Skeletal muscle cell (primary cell): ENCODE measurements around the gene RPTOR.

Source experiments
- DNase-seq: peaks from one replicate; pipeline ENCODE4 v3.0.0-alpha.2; 2010; ENCODE audit warnings: low read depth
- H3K4me3 ChIP-seq: 2 replicates; pipeline ENCODE4 v1.5.1; 2011; ENCODE audit warnings: low read depth, mild to moderate bottlenecking, control low read depth, low read length, moderate library complexity

Gene RPTOR

DNA sequence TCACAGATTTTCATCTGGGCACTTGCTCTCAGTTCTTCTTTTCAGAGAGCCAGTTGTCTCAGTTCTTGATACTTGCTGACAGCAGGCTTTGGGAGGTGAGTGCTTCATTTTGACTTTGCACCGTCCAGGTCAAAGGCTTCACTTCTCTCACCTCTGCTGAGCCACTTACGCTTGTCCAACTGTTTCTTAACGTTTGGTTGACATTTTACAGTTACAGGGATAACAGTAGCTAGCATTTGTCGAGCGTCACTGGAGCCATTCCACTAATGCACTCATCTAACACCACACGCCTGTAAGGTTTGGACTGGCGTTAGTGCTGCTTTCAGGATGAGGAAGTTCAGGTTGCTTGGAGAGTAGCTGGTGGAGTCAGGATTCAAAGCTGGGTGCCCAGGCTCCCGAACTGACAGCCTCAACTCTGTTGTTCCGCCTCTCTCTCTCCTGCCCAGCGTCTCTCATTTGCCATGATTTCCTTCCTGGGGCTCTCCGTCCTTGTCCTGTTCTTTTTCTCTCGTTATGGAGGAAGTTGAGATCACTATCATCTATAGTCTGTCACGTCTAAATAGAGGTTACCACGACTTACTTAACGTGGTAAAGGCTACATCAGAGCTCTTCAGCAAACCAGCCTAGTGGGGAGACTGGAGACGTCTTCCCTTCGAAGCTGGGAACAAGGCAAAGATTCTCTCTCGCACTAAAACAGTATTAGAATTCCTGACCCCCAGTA lies 220.8 kb downstream of the RPTOR start:
- no peak for DNase-seq
- no peak overlapping the region for H3K4me3 ChIP-seq

DNA sequence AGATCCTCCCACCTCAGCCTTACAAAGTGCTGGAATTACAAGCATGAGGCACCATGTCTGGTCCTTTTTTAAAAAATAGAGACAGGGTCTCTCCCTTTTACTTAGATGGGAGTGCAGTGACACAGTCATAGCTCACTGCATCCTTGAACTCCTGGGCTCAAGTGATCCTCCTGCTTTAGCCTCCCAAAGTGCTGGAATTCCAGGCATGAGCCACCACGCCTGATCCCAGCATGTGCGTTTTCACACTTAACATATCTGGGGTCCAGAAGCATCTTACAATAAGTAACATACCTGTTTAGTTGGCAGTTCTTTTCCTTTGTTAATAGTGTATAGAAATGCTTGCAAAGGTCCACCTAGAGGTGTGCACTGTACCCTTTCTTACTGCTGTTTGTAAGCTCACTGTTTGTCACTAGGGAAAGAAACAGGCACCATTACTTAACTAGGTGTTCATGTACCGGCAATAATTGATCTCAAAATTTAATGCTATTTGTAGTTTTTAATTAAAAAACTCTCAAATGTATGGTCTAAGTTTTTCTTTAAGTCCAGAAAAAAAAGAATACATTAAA lies 221.7 kb downstream of the RPTOR start:
- no peak overlapping the region for H3K4me3 ChIP-seq
- no peak for DNase-seq

DNA sequence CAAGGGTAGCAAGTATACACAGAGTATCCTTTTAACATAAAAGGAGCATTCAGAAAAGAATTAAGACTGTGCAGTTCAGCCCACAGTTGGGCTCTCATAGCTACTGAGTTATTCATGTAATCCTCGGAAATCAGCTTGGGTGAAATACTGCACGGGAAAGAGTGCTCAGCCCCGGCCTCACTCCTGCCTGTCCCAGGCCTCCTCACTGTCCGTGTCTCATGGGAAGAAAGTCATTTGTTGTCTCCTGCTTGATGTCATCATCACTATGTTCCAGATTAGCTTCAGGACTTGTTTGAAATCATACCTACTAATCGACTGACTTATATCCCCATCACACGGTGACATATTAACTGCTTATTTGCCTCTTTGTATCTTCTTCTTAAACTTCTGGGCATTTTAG lies 223.8 kb downstream of the RPTOR start:
- DNase-seq, result no peak

DNA sequence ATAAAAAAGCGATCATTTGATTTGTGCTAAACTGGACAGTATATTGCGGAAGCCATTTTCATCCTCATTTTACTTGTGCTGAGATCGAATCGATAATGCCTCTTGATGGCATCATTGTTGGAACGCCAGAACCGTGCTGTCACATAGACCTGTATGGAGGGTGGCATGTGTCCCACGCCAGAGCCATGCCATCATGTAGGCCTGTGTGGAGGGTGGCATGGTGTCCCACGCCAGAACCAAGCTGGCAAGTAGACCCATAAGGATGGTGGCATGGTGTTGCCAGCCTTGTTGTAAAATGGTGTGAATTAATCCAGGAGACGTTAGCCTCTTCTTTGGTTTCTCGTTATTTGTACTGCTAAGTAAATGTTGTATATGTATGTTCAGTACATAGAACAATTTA lies 224.3 kb downstream of the RPTOR start:
- no peak overlapping the region for H3K4me3 ChIP-seq
- DNase-seq, result no peak

More for the DNA sequence above, 223.8 kb downstream of the RPTOR start:
- no peak overlapping the region for H3K4me3 ChIP-seq

DNA sequence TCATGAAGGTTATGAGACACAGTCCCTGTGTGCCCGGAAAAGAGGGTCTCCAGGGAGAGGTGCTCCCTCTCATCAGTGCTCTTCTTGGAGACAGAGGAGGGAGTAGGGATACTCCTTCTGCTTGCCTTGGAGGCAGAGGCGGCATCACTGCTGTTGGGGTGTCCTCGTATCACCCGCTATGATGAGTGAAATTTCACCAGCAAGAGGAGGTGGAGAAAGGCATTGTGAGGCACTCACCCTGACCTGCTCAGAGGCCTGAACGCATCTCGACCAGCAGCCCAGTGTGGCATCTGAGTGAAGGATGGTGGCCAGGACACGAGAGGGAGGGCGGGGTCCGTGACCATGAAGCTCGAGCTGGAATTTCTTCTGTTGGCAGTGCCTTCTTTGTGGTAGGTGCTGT lies 224.9 kb downstream of the RPTOR start:
- no peak overlapping the region for H3K4me3 ChIP-seq
- DNase-seq, result no peak

DNA sequence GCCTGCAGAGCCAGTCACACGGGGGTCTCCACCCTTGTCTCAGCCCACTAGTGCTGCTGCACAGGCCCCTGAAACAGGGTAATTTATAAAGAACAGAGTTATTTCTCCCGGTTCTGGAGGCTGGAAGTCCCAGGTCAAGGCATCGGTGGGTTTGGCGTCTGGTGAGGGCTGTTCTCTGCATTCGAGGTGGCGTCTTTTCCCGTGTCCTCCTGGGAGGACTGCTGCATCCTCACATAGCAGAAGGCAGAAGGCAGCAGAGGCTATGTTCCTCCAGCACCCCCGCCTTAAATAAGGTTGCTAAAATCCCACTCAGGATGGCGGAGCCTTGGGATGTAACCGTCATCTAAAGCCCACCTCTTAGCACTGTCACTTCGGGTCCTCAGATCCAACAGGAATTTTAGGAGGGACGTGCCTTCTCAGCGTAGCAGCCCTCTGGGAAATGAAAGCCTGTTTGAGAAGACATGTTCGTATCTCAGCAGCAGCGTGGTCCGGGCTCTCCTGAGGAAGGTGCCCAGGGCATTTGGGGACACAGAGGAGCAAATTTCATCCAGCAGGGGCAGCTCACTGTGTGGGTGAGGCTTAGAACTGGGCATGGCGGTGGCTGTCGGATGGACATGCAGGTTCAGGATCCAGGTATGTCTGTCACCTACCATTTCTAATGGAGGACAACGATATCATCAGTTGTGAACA lies 225.4 kb downstream of the RPTOR start:
- no peak for DNase-seq
- H3K4me3 ChIP-seq, result no peak overlapping the region

DNA sequence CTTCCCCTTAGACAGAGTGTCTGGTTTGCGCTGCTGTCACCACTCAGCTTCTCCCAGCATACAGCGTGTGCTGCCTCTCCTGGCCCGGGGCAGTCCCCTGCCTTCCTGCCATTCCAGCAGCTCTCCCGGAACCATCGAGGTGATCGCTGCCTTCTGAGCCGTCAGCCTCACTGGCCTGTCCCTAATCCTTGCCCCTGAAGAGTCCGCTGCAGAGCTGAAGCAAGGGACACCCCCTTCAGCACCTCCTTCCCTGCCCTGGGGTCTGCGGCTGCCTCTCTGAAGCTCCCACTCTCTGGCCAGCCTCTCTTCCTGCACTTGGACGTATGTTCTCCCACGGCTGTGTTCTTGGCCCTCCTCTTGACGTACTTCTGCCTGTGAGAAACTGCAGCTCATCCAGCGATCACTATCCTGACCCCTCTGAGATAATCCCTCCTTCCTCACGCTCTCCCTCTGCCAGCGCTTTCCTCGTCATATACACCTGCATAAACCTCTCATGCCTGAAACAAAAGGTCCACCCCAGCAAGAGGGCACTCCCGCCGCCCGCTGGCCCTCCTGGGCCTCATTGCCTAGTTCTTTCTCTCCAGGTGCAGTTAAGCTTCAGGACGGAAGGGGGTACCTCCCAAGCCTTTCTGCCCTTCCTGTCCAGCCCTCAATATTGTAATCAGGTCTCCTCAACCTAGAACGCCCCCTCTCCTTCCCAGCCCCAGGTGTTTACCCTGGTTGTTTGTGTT lies 226.4 kb downstream of the RPTOR start:
- DNase-seq, result no peak
- no peak overlapping the region for H3K4me3 ChIP-seq

DNA sequence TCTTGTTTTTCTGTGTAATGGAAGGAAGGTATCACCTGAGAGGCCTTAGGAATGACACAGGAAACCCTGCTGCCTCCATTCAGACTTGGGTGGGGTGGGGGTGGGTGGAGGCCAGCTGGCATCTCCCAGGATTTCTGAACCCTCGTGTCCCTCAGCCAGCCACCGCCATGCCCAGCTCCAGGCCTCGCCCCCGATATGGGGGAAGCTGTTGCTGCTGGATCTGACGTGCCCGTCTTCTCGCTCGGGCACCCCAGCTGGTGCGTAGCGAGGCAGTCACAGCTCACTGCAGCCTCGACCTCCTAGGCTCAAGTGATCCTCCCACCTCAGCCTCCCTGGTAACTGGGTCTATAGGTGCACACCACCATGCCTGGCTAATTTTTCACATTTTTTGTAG lies 227.0 kb downstream of the RPTOR start:
- DNase-seq, result no peak

DNA sequence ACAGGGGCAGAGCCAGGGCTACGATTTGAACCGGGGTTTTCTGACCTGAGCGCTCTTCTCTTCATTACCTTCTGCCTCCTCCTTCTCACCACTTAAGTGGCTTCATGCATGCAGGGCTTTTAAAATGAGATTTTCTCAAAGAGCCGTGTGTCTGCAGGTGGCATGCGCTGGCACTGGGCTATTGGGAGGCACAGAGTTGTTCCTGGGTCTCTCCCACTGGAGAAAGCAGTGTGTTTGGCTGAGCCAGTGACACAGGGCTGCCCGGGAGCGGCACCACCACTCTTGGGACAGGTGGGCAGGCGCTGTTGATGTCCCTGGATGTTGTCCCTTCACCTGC lies 228.2 kb downstream of the RPTOR start:
- DNase-seq, result no peak
- no peak overlapping the region for H3K4me3 ChIP-seq

More for the DNA sequence above, 227.0 kb downstream of the RPTOR start:
- no peak overlapping the region for H3K4me3 ChIP-seq

DNA sequence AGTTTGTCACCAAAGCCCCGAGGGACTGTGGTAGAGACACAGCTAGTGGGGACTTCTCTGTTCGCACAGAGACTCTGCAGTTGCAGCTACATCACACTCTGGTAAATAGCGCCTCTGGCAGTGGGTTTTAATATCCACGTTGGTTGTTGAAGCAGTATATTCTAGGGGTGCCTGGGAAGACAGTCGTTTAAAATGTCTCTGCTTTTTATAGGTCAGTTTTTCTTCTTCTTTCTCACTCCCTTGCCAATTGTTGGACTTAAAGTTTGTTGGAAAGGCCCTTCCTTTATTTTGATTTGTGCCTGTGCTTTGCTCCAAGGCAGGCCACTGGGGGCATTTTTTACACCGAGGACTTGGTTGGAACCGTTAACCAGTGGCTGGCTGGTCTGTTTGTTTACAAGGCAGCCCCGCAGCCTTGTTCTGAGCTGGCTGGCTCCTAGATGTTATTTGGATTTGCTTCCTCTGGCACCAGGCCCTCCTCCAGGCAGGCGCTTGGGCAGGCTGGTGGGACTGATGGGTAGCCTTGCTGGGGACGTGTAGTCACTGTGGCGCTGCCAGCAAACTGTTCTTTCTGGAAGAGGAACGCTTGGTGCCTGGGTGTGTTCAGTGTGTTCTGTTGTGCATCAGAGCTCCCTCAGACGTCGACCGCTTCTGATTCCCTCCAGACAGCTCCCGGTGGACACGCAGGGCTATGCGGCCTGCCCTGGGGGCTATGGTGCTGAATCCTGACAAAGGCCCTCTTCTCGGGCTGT lies 228.8 kb downstream of the RPTOR start:
- no peak for DNase-seq
- no peak overlapping the region for H3K4me3 ChIP-seq

DNA sequence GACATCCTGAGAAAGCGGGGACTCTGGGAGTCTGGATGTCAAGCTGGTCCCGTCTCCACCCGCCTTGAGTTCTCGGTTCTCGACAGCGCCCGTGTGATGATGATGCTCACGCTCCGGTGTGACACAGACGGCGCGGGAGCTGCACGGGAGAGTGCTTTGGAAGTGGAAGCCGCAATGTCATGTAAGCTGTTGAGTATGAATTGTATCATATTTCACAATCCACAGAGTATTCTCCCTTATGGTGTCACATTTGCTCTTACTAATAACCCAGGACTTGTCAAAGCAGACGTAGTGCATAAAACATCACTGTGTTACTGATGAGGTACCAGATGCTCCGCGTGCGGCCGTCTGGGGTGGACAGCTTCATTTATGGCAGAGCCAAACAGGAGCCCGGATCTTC lies 229.5 kb downstream of the RPTOR start:
- H3K4me3 ChIP-seq, result no peak overlapping the region
- DNase-seq, result no peak

DNA sequence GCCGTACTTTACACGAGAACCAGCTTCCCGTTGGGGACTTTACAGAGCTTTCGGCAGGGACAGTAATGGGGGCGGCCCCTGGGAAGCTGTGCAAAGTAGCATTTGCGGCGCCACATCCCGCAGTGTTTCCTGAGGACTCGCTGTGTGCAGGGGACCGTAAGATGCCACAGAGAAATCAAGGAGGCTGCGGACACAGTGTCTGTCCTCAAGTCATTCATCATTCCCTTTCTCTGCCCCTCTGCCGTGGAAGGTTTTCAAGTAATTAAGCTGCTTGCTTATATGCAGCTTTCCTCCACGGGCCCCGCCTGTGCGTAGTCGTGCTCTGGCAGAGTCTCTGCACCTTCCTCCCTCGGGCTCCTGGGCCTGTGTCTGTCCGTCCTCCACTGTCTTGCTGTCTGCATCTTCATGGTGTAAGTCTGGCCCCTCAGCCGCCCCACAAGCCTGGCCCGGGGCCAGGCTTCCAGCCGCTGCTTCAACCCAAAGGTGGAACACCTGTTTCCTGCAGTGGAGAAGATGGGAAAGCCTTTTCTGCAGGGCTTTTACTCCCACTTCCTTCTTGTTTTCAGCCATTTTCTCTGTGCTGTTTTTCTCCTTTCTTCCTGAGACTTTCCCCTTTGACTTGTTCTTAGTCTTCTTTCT lies 230.1 kb downstream of the RPTOR start:
- DNase-seq, result no peak
- no peak overlapping the region for H3K4me3 ChIP-seq

DNA sequence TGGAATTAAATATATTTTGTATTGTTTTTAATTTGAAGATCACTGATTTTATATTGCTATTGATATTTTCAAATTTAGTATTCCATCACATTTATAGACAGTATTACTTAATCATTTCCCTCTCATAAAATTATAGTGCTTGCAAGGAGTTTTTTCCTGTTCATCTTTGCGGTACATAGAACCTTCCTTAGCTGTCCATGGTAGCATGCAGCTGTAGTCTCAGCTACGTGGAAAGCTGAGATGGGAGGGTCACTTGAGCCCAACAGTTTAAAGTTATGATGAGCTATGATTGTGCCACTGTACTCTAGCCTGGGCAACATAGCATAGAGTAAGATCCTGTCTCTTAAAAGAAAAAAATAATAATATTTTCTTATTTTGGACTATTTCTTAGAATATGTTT lies 231.2 kb downstream of the RPTOR start:
- DNase-seq, result no peak
- H3K4me3 ChIP-seq, result no peak overlapping the region

DNA sequence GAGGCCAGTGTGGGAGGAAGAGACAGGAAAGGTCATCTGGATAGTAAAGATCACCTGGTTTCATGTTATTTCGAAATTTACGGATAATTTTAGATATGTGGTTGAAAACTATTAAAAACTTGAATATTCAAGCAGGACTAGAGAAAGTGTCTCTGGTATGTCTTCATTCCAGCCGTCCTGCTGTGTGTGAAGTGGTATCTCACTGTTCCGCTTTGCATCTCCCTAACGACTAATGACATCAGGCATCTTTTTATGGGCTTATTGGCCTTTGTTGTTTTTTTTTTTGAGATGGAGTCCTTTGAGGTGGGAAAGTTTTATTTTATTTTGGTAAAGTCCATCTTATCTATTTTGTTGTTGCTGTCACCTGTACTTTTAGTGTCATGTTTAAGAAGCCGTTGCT lies 232.6 kb downstream of the RPTOR start:
- no peak overlapping the region for H3K4me3 ChIP-seq
- no peak for DNase-seq

DNA sequence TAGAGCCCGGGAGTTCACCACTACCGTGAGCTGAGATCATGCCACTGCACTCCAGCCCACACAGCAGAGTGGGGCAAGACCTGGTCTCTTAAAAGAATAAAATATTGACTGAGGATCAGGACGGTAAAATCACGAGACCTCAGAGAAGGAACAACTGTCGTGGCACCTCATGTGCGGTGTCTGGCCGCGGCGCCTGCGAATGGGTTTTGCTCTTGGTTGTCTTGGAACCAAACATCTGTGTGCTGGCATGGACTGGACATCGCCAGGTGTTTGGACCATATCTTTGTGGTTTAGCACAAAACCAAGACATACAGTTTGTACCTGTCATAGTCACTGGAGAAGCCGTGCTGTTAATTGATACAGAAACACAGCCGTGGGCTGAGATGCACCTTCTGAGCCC lies 234.1 kb downstream of the RPTOR start:
- no peak overlapping the region for H3K4me3 ChIP-seq

DNA sequence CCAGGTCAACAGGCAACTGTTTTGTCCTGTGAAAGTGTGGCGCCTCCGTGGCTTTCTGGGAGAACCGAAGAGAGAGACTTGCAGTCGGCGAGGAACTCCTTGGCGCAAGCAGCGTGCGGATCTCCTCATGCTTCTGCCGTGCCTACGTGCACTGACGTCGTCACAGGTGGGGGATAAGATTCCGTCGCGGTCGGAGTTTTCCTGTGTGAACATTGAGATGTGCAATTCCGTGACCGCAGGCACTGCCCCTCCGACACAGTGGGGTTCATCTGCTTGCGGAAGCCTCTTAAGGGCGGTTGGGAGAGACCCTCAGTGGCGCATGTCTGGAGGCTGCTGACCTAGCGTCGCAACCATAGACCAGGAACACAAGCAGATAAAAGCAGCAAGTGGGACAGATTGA lies 234.7 kb downstream of the RPTOR start:
- no peak for DNase-seq
- H3K4me3 ChIP-seq, result no peak overlapping the region

More for the DNA sequence above, 234.1 kb downstream of the RPTOR start:
- no peak for DNase-seq

DNA sequence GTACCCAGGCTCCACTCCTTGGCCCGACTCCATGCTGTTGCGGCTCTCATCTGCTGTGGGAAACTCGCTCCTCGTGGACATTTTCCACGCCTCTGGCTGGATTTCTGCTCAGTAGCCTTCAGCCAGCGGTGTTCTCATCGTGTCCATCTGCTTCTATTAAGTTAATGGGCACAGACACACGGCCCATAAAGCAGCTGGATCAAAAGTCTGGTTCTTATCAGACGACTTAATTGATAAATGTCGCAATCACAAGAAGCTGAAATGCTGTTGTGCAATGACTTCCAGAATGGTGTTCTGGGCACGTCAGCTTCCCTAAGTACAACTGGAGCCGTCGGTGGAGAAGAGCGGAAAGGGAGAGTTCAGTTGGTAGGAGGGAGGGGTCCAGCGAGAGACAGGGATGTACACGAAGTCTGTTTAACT lies 235.3 kb downstream of the RPTOR start:
- DNase-seq, result peak; percentile 62
- H3K4me3 ChIP-seq, result no peak overlapping the region

DNA sequence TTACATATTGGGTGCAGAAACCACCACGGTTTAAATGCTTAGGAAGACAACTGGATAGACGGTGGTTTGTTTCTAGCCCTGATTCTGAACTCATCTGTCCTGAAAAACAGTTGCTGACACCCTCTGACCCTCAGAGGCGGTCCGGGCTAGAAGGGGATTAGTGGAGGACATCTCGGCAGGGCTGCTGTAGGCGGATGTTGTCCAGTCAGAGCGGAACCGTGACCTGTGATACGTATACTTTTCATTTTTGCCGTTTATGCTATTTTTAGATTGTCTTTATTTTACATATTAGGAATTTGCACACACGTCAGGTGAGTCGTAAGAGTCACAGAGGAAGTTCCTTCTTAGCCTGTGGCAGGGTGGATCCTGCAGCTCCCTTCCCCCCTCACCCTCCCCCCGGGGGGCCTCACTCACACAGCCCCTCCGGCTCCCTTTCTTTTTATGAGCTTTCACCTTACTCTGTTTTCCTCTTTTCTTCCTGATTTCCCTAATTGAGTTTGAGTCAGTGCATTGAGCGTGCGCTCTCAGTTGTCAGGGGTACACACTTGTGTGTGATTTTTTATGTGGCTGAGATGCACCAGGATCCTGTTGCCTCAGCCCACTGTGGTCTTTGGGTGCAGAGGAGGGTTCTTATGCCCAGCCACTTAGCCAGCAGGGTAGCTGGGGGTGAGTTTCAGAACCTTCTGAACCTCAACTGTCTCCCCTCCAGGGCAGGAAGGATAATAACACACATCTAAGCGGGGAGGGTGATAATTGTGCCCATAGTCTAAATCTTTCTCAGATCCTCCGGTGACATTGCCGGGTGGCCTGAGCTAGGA lies 236.0 kb downstream of the RPTOR start:
- H3K4me3 ChIP-seq, result no peak overlapping the region
- DNase-seq, result no peak
